ENCODE results near the gene TMBIM1.
"Not testable (repeated sequence)": the region's sequence is repeated elsewhere in the genome, so short reads cannot be mapped to it uniquely, and the experiment has no call there.

Gene TMBIM1

DNA sequence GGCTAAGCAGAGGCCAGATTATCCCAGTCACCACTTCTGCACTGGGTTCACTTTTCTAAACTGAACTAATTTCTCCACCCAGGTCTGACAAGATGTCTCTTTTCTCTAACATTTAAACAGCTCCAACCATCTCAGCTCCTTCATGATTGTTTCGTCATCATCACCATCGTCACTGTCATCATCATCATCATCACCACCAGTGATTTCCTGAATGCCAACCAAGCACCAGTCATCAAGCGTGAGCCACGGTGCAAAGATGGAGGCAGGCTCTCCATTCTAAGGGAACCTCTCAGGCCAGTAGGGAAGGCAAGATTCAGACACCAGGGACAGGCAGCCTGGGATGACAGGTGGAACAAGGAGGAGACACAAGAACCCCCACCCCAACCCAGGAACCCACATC, 25.5 kb upstream of the TMBIM1 start:
- DNase-seq: no peak

DNA sequence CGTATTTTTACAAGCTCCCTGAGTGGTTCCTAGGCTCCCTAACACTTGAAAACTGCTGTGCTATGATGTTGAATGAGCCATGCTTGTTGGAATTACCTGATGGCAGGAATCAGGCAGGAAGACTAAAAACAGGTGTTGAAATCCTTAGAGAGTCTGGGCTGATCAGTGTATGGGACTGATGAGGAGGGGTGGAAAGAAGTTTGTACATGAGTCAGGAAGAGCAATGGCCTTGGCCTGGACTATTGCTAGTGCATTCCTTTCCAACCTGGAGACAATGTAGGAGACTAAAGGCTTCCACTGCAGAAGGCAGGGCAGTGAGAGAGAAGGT, 25.0 kb upstream of the TMBIM1 start:
- no peak for DNase-seq

DNA sequence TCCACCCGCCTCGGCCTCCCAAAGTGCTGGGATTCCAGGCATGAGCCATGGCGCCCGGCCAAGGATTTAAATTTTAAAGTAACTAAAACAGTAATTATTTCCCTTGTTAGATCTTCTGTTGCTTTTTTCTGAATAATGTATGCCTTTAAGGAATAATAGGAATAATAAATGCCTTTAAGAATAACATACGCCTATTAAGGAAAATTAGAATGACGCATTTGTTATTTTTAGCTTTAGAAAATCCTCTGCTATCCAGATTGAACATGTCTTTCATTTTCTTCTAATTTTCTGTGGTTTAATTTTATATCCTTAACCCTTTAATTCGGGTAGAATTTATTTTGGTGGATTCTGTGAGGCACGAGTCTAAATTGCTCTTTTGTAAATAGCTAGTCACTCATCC, 23.1 kb upstream of the TMBIM1 start:
- no peak for DNase-seq

DNA sequence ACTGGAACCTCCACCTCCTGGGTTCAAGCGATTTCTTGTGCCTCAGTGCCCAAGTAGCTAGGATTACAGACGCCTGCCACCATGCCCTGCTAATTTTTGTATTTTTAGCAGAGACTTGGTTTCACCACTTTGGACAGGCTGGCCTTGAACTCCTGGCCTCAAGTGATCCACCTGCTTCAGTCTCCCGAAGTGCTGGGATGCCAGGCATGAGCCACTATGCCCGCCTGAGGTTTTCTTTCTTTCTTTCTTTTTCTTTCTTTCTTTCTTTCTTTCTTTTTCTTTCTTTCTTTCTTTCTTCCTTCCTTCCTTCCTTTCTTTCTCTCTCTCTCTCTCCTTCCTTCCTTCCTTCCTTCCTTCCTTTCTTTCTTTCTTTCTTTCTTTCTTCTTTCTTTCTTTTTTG, 22.5 kb upstream of the TMBIM1 start:
- not testable (repeated sequence) for DNase-seq

DNA sequence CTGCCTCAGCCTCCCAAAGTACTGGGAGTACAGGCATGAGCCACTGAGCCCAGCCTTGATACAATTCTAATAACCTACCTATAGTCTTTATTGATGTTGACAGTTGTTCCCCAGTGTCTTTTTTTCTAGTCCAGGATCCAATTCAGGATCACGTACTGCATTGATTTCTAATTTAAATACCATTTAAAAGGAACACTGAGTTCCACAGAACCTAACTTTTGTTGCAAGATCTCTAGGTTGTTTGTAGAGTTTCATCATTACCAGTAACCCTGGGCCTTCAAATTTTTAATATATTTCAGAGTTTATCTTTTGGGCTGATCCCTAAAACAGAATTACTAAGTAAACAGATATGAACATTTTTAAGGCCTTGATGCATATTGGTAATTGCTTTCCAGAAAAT, 21.1 kb upstream of the TMBIM1 start:
- no peak for DNase-seq

DNA sequence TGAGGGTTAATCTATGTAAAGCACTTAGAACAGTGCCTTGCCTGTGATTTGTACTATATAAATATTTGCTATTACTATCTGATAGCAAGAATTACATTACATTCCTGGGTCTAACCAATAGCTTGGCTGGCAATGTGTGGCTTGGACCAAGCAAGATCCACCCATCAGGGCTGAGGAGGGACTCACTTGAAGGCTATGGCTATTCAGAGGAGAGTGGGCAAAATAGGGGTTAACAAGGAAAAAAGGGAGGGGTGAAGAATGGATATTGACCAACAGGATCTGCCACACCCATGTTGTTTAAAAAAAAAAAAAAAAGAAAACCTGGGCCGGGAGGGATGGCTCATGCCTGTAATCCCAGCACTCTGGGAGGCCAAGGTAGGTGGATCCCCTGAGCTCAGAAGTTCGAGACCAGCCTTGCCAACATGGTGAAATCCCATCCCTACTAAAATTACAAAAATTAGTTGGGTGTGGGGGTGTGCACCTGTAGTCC, 20.0 kb upstream of the TMBIM1 start:
- no peak for DNase-seq

GRCh38 chr2:218311541-218312266, 19.4 kb upstream of the TMBIM1 start:
- DNase-seq: not testable (repeated sequence)

- no peak for DNase-seq
Observed at GRCh38 chr2:218310853-218311540, 18.7 kb upstream of the TMBIM1 start.

DNA sequence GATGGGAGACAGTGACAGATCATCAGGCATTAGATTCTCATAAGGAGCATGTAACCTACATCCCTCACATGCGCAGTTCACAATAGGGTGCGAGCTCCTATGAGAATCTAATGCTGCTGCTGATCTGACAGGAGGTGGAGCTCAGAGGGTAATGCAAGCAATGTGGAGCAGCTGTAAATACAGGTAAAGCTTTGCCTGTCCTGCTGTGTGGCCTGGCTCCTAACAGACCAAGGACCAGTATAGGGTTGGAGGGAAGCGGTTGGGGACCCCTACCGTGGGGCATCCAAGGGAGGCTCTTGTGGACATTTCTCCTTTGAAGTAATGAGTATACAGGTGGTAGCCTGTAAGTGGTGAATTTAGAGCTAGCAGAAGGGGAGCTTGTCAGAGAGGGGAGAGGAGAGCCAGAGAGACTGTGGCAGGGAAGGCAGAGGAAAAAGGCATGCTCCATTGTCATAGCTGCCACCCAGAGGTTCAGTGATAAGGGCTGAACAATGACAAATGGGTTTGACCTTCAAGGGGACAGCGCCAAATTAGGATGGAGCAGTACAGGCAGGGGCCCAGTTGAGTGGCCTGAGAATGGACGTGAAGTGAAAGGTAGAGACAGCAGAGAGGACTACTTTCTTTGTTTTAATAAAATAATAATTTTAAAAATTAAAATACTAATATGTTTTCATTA, 15.2 kb upstream of the TMBIM1 start:
- no peak for DNase-seq

GRCh38 chr2:218306184-218306920, 14.0 kb upstream of the TMBIM1 start:
- no peak for DNase-seq

- no peak for DNase-seq
Observed at GRCh38 chr2:218305383-218305782, 13.1 kb upstream of the TMBIM1 start.

- DNase-seq: peak; percentile 78
Observed at GRCh38 chr2:218301176-218301819, 9.0 kb upstream of the TMBIM1 start.

DNA sequence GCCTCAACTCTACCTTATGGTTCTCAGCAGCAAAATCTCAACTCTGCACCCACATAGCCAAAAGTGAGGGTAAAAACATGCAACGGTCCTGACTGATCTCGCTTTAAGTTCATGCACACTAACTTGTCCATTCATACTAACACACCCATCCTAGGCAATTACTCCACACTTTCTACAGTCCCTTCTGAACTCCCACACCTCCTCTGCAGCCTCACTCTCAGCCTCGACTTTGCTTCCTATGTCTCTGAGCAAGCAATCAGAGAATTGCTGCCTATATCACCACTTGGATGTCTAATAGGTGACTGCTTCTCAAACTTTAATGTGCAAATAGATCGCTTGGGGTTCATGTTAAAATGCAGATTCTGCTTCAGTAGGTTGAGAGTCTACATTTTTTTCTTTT, 7.8 kb upstream of the TMBIM1 start:
- DNase-seq: no peak

- no peak for DNase-seq
Observed at GRCh38 chr2:218298314-218298875, 6.1 kb upstream of the TMBIM1 start.

DNA sequence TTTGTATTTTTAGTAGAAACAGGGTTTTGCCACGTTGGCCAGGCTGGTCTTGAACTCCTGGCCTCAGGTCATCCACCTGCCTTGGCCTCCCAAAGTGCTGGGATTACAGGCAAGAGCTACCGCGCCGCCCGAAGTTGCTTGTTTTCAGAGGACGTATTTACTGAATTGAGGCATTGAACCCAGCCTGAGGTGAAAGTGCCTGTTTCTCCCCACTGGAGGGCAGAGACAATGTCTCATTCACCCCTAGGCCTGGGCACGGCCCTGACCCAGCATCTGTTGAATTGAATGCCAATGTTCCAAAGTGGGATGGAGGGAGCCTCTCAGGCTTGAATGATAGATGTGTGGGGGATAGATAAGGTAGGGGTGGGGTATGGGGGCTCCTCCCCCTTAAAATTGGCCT, 4.5 kb upstream of the TMBIM1 start:
- no peak for DNase-seq

DNA sequence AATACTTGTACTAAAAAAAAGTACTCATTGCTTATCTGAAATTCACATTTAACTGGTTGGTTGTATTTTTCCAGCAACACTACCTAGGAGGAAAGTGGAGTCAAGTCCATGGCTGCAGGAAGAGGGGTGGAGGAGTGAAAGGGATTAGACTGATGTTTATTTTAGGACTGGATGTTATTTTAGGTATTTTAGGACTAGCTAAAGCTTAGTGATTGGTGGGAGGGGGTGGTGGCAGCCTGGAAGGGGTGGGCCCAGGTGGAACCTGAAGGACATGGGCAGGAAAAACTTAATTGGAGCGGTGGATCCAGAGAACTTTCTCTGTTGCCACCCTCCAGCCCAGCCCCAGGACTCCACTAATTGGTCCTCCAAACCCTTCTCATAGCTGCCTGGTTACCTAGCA, 3.9 kb upstream of the TMBIM1 start:
- no peak for DNase-seq

DNA sequence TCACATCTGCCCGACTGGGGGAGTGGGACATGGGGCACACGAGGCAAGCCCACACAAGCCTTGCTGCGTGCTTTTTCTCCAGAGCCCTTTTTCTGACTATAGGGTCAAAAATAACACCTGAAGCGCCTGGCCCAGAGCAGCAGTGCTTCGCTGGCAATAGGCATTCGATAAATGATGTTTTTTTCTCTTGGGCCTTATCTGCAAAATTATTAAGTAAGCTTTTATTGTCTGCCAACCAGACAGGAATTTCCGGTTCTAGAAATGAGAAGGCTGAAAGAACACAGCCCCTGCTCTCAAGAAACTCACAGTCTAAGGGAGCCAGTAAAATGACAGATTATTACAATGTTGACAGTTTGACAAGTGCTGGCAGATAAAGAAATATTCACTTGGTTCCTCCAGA, 2.7 kb upstream of the TMBIM1 start:
- DNase-seq: no peak

DNA sequence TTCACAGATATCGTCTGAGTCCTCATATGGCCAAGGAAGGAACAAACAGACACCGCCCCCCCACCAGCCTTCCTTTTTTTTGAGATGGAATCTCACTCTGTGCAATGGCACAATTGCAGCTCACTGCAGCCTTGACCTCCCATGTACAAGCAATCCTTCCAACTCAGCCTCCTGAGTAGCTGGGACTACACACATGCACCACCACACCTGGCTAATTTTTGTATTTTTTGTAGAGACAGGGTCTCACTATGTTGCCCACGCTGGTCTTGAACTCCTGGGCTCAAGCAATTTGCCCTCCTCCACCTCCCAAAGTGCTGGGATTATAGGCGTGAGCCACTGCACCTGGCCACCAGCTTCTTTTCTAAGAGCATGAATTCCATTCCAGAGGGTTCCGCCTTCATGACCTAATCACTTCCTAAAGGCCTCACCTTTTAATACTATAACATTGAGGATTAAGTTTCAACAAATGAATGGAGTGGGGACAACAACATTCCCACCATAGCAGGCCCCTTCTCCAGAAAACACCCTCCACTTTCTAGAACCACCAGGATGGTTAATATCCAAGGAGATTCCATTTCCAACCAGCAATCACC, 2.2 kb upstream of the TMBIM1 start:
- no peak for DNase-seq

DNA sequence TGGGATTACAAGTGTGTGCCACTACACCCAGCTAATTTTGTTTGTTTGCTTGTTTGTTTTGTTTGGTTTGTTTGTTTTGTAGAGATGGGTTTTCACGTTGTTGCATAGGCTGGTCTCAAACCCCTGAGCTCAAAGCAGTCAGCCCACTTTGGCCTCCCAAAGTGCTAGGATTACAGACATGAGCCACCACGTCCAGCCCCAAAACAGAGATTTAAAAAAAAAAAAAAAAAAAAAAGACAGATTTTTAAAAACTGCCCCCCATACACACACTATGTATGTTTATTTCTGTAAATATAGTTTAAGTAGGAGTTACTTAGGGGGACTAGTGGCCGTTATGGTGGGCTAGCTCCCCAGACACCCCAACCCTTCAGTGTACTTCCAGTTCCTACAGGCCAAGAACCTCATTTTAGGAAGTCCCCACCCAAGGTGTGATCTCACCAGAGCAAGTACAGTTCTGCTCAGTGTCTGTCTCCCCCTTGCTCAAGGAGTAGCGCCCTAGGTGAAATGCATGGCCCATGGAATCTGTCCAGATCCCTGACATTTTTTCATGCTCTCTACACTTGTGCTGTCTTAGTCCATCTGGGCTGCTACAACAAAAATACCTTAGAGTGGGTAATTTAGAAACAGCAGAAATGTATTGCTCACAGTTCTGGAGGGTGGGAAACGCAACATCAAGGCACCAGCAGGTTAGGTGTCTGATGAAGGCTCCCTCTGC, 1.6 kb upstream of the TMBIM1 start:
- DNase-seq: no peak

DNA sequence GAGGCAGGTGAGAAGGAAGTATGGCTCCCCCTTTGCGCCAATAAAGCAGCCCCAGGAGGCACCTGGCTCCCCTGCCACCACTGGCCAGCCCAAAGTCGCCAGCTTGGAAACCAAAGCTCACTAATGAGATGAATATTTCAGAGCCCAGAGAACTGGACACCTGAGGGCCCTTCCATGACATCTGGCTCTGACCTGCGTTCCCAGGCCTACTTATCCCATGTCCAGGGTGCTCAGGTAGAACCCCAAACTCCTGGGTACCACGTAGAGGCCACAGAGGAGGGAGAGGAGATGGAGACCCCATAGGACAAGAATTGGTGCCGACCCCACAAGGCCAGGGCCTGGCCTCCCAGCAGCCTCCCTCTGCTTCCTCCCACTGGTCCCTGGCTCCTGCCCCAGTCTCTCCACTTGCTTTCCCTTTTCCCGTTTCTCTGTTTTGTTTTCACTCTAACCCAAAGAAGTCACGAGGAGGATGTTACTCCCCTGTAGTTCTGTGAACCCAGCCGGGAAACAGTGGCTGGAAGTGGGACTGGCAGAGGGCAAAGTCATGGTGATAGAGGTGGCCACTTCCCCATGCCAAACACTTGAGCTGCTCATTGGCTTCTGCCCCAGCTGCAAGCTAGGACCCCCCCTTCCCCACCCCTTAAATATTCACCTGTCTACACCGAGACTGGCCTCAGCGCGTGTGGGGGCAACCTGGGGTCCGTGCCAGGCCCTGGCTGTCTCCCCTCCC, 820 bp downstream of the TMBIM1 start:
- DNase-seq: no peak
